GM20000 (cell line): ENCODE results near the gene CCDC88C.

Source experiments
- DNase-seq: peaks from one replicate; pipeline ENCODE4 v3.0.0; 2012; ENCODE audit warnings: low spot score
- CTCF ChIP-seq: IDR thresholded peaks from 2 replicates; pipeline ENCODE4 v1.5.1; 2012; ENCODE audit warnings: mild to moderate bottlenecking, control low read depth; ENCODE audit errors: extremely low read depth, missing control alignments

The CCDC88C gene

GRCh38 chr14:91342206-91342760, 75.3 kb downstream of the CCDC88C start:
- TF ChIP-seq CTCF, result no peak
- no peak for DNase-seq

GRCh38 chr14:91341751-91342154, 75.9 kb downstream of the CCDC88C start:
- DNase-seq, result no peak
- TF ChIP-seq CTCF, result no peak

- no peak for DNase-seq
- TF ChIP-seq CTCF, result no peak
Measured at GRCh38 chr14:91341334-91341733, 76.3 kb downstream of the CCDC88C start.

- TF ChIP-seq CTCF, result no peak
Measured at GRCh38 chr14:91339671-91340369, 77.8 kb downstream of the CCDC88C start.

GRCh38 chr14:91339076-91339475, 78.5 kb downstream of the CCDC88C start:
- DNase-seq, result no peak
- TF ChIP-seq CTCF, result no peak

More at GRCh38 chr14:91339671-91340369, 77.8 kb downstream of the CCDC88C start:
- no peak for DNase-seq

- DNase-seq, result no peak
- no peak for TF ChIP-seq CTCF
Measured at GRCh38 chr14:91338379-91338778, 79.2 kb downstream of the CCDC88C start.

- DNase-seq, result no peak
- no peak for TF ChIP-seq CTCF
Measured at GRCh38 chr14:91337699-91338335, 79.8 kb downstream of the CCDC88C start.
